Mucosa of rectum (tissue), 2 donors: ENCODE data around the gene ABHD3.
A peak's percentile ranks its signal among the peaks of the same experiment; 100 is the strongest.

Experiments used
- H3K27ac ChIP-seq, 2 donors: one replicate each; pipeline ENCODE4 v1.7.0; 2013; ENCODE audit warnings: inconsistent platforms in 2 of 2, low read depth in 2 of 2, low read length in 2 of 2
- H3K27me3 ChIP-seq, 2 donors: one replicate each; pipeline ENCODE4 v1.7.0; 2013; ENCODE audit warnings: low read length in 2 of 2; ENCODE audit not compliant: control insufficient read depth in 2 of 2, insufficient read depth in 2 of 2
- H3K36me3 ChIP-seq, 2 donors: one replicate each; pipeline ENCODE4 v1.7.0; 2013; ENCODE audit warnings: low read length in 2 of 2; ENCODE audit not compliant: control insufficient read depth in 2 of 2, insufficient read depth in 2 of 2
- H3K4me1 ChIP-seq, 2 donors: one replicate each; pipeline ENCODE4 v1.7.0; 2013; ENCODE audit warnings: low read length in 2 of 2, mild to moderate bottlenecking in 1 of 2; ENCODE audit not compliant: control insufficient read depth in 2 of 2, insufficient read depth in 2 of 2
- H3K4me3 ChIP-seq, 2 donors: one replicate each; pipeline ENCODE4 v1.7.0; 2013; ENCODE audit warnings: low read length in 2 of 2
- H3K9ac ChIP-seq, 2 donors: one replicate each; pipeline ENCODE4 v1.7.0; 2013; ENCODE audit warnings: low read length in 2 of 2, low read depth in 1 of 2, mild to moderate bottlenecking in 1 of 2
- H3K9me3 ChIP-seq, 2 donors: one replicate each; pipeline ENCODE4 v1.7.0; 2013; ENCODE audit warnings: low read length in 2 of 2; ENCODE audit not compliant: control insufficient read depth in 2 of 2
- donor health status: healthy.
- donor health status: Normal muscosa, but diverticular disease.

The ABHD3 gene

GRCh38 chr18:21704603-21705364 lies at the start of gene ABHD3:
ABHD3 (minus strand) TSS chr18:21704774; CDS start chr18:21704665, 109 bp downstream.
- Histone ChIP-seq H3K27me3 (no peaks in the 10 kb centered on the region), H3K9me3 (no peaks in the 10 kb centered on the region), H3K4me3 (peak within 1 kb of the TSS; percentile 88 to 94), H3K9ac (peak within 1 kb of the TSS; percentile 92), H3K36me3 (peaks cover 10 to 13% of the 10 kb centered on the region in 2 donors), H3K27ac (peak within 1 kb of the TSS; percentile 96 to 98), H3K4me1 (peaks cover 5 to 9% of the 10 kb centered on the region in 2 donors)

- no peaks in the 10 kb centered on the region for H3K27me3 ChIP-seq
- H3K27ac ChIP-seq = no peak overlapping the region
- H3K4me1 ChIP-seq = no peaks in the 10 kb centered on the region
- H3K9ac ChIP-seq = no peak overlapping the region
- H3K9me3 ChIP-seq = no peaks in the 10 kb centered on the region
- H3K4me3 ChIP-seq = no peak overlapping the region
- no peaks in the 10 kb centered on the region for H3K36me3 ChIP-seq
Observed at GRCh38 chr18:21747764-21748693, 43.5 kb upstream of the ABHD3 start.

- H3K4me1 ChIP-seq = peaks cover 0 to 2% of the 10 kb centered on the region in 2 donors
- H3K27me3 ChIP-seq = no peaks in the 10 kb centered on the region
- no peaks in the 10 kb centered on the region for H3K36me3 ChIP-seq
- H3K9ac ChIP-seq = no peak overlapping the region
- no peaks in the 10 kb centered on the region for H3K9me3 ChIP-seq
- no peak overlapping the region for H3K4me3 ChIP-seq
- H3K27ac ChIP-seq = no peak overlapping the region
Observed at GRCh38 chr18:21747268-21747667, 42.7 kb upstream of the ABHD3 start.

GRCh38 chr18:21745231-21745630 lies 40.7 kb upstream of the ABHD3 start:
- Histone ChIP-seq H3K4me3 (no peak overlapping the region), H3K27ac (no peak overlapping the region), H3K36me3 (no peaks in the 10 kb centered on the region), H3K9me3 (no peaks in the 10 kb centered on the region), H3K4me1 (peaks cover 3 to 5% of the 10 kb centered on the region in 2 donors), H3K9ac (no peak overlapping the region), H3K27me3 (no peaks in the 10 kb centered on the region)

GRCh38 chr18:21743166-21743832 lies 38.7 kb upstream of the ABHD3 start:
- Histone ChIP-seq H3K4me3 (no peak overlapping the region), H3K27me3 (no peaks in the 10 kb centered on the region), H3K9me3 (no peaks in the 10 kb centered on the region), H3K36me3 (no peaks in the 10 kb centered on the region), H3K27ac (no peak overlapping the region), H3K4me1 (peaks cover 5 to 8% of the 10 kb centered on the region in 2 donors), H3K9ac (no peak overlapping the region)

- Histone ChIP-seq H3K4me3 (peak overlapping the region in 1 of 2 donors; percentile 78), H3K27me3 (no peaks in the 10 kb centered on the region), H3K36me3 (no peaks in the 10 kb centered on the region), H3K4me1 (peaks cover 5 to 8% of the 10 kb centered on the region in 2 donors), H3K27ac (no peak overlapping the region), H3K9ac (no peak overlapping the region), H3K9me3 (no peaks in the 10 kb centered on the region)
Observed at GRCh38 chr18:21742315-21742687, 37.7 kb upstream of the ABHD3 start.

GRCh38 chr18:21741562-21742314 lies 37.2 kb upstream of the ABHD3 start:
- H3K4me1 ChIP-seq = peaks cover 5 to 8% of the 10 kb centered on the region in 2 donors
- H3K27ac ChIP-seq = peak overlapping the region; percentile 56 to 99
- no peaks in the 10 kb centered on the region for H3K36me3 ChIP-seq
- no peaks in the 10 kb centered on the region for H3K9me3 ChIP-seq
- no peaks in the 10 kb centered on the region for H3K27me3 ChIP-seq
- H3K9ac ChIP-seq = peak overlapping the region; percentile 77 to 96
- H3K4me3 ChIP-seq = peak overlapping the region; percentile 78 to 91

- Histone ChIP-seq H3K36me3 (no peaks in the 10 kb centered on the region), H3K4me3 (peak overlapping the region; percentile 91), H3K27me3 (no peaks in the 10 kb centered on the region), H3K9me3 (no peaks in the 10 kb centered on the region), H3K4me1 (peaks cover 5 to 8% of the 10 kb centered on the region in 2 donors), H3K9ac (peak overlapping the region in 1 of 2 donors; percentile 96), H3K27ac (peak overlapping the region; percentile 98 to 99)
Observed at GRCh38 chr18:21741312-21741561, 36.7 kb upstream of the ABHD3 start.

GRCh38 chr18:21740538-21741311 lies 36.2 kb upstream of the ABHD3 start, which contains the start of gene MIB1:
MIB1 (plus strand) TSS chr18:21740792; CDS start chr18:21741584, 792 bp downstream.
- Histone ChIP-seq H3K36me3 (no peaks in the 10 kb centered on the region), H3K9me3 (no peaks in the 10 kb centered on the region), H3K27me3 (no peaks in the 10 kb centered on the region), H3K9ac (peak within 1 kb of the TSS; percentile 95 to 96), H3K27ac (peak within 1 kb of the TSS; percentile 98 to 99), H3K4me3 (peak within 1 kb of the TSS; percentile 91), H3K4me1 (peaks cover 8 to 9% of the 10 kb centered on the region in 2 donors)
